Lung (tissue), 12 donors: ENCODE data around the gene ABLIM2. TPM values are rescaled to one million over a fixed set of nuclear protein-coding genes. Genes with fewer than 3 reads are reported as not detected.

Experiments
- ATAC-seq: fragments of 200-7000 bp; cut with Tn5 transposase; one replicate; pipeline ENCODE4 v1.9.1; 2020; ENCODE audit warnings: moderate number of reproducible peaks; ENCODE audit not compliant: insufficient read depth, low FRiP score
- DNase-seq, 3 donors: peaks; one replicate each; pipeline ENCODE4 v3.0.0-alpha.2; 2013 to 2017
- H3K27ac ChIP-seq, 2 donors: one replicate each; pipeline ENCODE4 v1.5.1; 2013; ENCODE audit warnings: mild to moderate bottlenecking in 2 of 2, moderate library complexity in 2 of 2, control low read depth in 1 of 2, inconsistent platforms in 1 of 2, low read depth in 1 of 2, low read length in 1 of 2
- H3K27me3 ChIP-seq, 3 donors: one replicate each; pipeline ENCODE4 v1.5.1; 2013; ENCODE audit warnings: low read length in 2 of 3; ENCODE audit not compliant: control insufficient read depth in 3 of 3, insufficient read depth in 3 of 3
- H3K36me3 ChIP-seq, 4 donors: one replicate each; pipeline ENCODE4 v1.5.1; 2013; ENCODE audit warnings: low read length in 4 of 4, mild to moderate bottlenecking in 1 of 4, moderate library complexity in 1 of 4; ENCODE audit not compliant: control insufficient read depth in 4 of 4, insufficient read depth in 4 of 4
- H3K4me1 ChIP-seq, 5 donors: one replicate each; pipeline ENCODE4 v1.5.1; 2013; ENCODE audit warnings: low read length in 5 of 5, mild to moderate bottlenecking in 2 of 5, moderate library complexity in 1 of 5; ENCODE audit not compliant: control insufficient read depth in 5 of 5, insufficient read depth in 5 of 5
- H3K4me3 ChIP-seq: one replicate; pipeline ENCODE4 v1.5.1; 2013; ENCODE audit warnings: mild to moderate bottlenecking, control low read depth, moderate library complexity
- H3K9ac ChIP-seq, 2 donors: one replicate each; pipeline ENCODE4 v1.5.1; 2013; ENCODE audit warnings: low read length in 2 of 2, control low read depth in 1 of 2; ENCODE audit not compliant: insufficient read depth in 1 of 2
- H3K9me3 ChIP-seq, 4 donors: one replicate each; pipeline ENCODE4 v1.5.1; 2013; ENCODE audit warnings: low read length in 3 of 4, mild to moderate bottlenecking in 1 of 4, moderate library complexity in 1 of 4; ENCODE audit not compliant: control insufficient read depth in 4 of 4, insufficient read depth in 3 of 4
- WGBS, 2 donors: extraction: QIAGEN DNeasy Blood & Tissue Kit; methylation state at CpG; one replicate each; pipeline ENCODE4 v1.1.7; 2013; 5-methylcytosine and 5-hydroxymethylcytosine counted together
- polyA plus RNA-seq, 2 donors: library from polyadenylated mRNA; stranded (reverse); fragments of 200-250 nt; gene quantifications; one replicate each; pipeline ENCODE4 v1.2.1, GENCODE V29; 2013
- total RNA-seq, 2 donors: library from RNA; depleted of rRNA in 1 of 2; stranded (reverse); fragments of >200 nt in 1 of 2; gene quantifications; one replicate each; pipeline ENCODE4 v1.2.1, GENCODE V29; 2014 to 2021
- TF ChIP-seq, protein P1 (sequence below): IDR thresholded peaks from 2 replicates; pipeline ENCODE4 v1.5.1; 2012; ENCODE audit warnings: mild to moderate bottlenecking; ENCODE audit errors: control extremely low read depth, extremely low read depth
- donor health status: control.
- donor health status: control.
- donor health status: Bipolar disorder and iron deficiency.
- donor health status: healthy.
- donor health status: DM: yes; HTN: yes; CAD: no.

The ABLIM2 gene
- total and polyA plus RNA-seq, 4 donors, result 1.7 to 10.9 (median 5.2) TPM

DNA sequence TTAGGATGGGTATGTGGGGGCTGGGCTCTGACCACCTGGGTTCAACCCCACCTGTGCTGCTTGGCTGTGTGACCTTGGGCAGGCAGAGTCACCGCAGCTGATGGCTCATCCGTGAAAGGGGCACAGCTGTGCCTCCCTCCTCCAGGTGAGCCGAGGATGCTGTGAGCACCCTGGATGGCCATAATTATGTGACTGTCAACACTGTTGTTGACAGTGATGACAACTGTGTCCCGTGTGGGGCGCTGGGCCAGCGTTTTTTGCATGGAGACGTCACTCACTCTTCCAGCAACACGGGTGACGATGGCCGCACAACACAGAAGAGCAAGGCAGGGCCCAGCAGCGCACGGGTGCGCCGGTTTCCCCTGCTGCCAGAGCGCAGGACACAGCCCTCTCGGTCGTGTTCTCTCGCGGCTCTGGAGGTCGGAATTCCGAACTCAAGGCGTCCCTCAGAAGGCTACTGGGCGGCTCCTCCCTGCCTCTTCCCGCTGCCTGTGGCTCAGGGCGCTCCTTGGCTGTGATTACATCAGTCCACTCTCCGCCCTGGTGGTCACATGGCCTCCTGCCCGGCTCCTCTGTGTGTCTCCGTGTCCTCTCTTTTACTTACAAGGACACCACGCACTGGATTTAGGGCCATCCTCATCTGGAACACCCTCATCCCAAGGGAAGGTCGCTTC is 41.8 kb upstream of the ABLIM2 start:
- Histone ChIP-seq H3K36me3 (peaks cover 0 to 4% (median 0%) of the 10 kb centered on the region in 4 donors), H3K27me3 (no peaks in the 10 kb centered on the region), H3K27ac (peak overlapping the region; percentile 29 to 95), H3K9ac (peak overlapping the region in 1 of 2 donors; percentile 44), H3K4me3 (peak overlapping the region; percentile 49), H3K4me1 (peaks cover 0 to 37% (median 33%) of the 10 kb centered on the region in 5 donors), H3K9me3 (no peaks in the 10 kb centered on the region)
- peak; percentile 76 to 82 (median 78) for DNase-seq
- WGBS, 2 donors, result 15 to 21% methylated on average over 25 to 30 of the region's 30 CpGs
- TF ChIP-seq, protein P1, sequence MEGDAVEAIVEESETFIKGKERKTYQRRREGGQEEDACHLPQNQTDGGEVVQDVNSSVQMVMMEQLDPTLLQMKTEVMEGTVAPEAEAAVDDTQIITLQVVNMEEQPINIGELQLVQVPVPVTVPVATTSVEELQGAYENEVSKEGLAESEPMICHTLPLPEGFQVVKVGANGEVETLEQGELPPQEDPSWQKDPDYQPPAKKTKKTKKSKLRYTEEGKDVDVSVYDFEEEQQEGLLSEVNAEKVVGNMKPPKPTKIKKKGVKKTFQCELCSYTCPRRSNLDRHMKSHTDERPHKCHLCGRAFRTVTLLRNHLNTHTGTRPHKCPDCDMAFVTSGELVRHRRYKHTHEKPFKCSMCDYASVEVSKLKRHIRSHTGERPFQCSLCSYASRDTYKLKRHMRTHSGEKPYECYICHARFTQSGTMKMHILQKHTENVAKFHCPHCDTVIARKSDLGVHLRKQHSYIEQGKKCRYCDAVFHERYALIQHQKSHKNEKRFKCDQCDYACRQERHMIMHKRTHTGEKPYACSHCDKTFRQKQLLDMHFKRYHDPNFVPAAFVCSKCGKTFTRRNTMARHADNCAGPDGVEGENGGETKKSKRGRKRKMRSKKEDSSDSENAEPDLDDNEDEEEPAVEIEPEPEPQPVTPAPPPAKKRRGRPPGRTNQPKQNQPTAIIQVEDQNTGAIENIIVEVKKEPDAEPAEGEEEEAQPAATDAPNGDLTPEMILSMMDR, result no peak
- peak; percentile 21 for ATAC-seq

DNA sequence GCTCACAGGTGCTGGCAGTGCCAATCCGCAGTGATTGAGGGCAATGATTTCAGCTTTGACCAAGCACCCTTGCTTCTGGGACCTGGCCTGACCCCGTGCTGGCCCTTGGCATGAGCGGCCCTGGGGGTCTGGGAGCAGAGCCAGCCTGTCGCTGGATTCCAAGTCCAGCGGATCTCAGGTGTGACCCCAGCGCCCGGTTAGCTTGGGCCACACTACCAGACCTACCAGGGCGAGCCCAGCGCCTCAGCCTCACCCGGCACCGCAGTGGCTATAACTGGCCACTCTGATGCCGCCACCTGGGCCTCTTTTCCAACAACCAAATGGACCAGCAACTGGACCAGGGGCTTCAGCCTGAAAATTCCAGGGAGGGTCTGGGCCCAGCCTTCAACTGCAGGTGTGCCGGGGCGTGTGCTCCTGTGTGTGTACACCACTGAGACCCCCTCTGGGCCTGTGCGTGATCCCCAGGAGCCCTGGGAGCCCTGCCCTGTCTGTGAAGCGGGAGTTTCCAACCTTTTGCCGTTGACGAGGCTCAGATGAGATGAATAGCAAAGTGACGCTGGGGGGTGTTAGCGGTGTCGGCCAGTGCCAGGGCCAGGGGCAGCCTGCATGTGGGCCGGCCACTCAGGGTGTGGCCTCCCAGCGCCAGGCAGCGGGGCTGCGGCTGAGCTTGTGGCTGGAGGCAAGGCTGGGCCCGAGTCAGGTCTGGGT is 41.1 kb upstream of the ABLIM2 start:
- no peaks in the 10 kb centered on the region for H3K27me3 ChIP-seq
- peaks cover 0 to 39% (median 33%) of the 10 kb centered on the region in 5 donors for H3K4me1 ChIP-seq
- H3K9me3 ChIP-seq, result no peaks in the 10 kb centered on the region
- ATAC-seq (peak; percentile 4), DNase-seq (peak in 1 of 3 donors; percentile 38)
- H3K36me3 ChIP-seq, result no peaks in the 10 kb centered on the region
- 24 to 28% methylated on average over 25 to 26 of the region's 26 CpGs for WGBS, 2 donors
- TF ChIP-seq, protein P1, result no peak
- peak overlapping the region; percentile 47 to 49 for H3K9ac ChIP-seq
- H3K4me3 ChIP-seq, result peak overlapping the region; percentile 49
- H3K27ac ChIP-seq, result peak overlapping the region; percentile 55 to 95

DNA sequence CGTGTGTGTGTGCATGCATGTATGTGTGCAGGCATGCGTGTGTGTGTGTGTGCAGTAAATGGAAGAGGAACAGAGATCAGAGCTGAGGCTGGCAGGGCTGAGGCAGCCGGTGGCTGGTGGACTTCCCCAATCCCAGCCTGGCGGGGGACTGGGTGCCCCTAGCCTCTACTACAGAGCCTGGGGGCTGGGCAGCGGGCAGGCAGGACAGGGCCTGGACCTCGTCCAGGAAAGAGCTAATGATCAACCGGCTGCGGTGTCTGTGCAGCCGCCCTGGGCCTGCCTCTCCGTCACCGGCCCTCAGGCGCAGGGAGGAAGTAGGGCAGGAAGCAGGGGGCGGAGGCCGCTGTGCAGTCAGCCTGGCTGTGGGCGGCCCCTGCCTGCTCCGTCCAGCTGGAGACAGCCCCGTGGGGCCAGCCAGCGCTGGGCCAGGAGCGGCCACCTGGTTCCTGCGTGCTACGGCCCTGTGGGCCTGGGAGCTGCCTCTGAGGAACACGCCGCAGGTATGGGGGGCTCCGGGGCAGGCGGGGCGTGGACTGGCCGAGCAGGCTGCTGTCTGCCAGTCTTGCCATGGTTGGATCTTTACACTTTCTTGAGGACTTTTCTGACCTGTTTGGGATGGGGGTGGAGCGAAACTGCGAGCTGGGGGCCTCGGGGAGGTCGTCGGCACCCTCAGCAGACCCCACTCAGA is 40.4 kb upstream of the ABLIM2 start, which contains the start of gene SH3TC1:
Gene SH3TC1 (plus strand): TSS at position 385 of the 688 bp plus-strand sequence. CDS start 5,905 bp downstream, outside the sequence.
- Histone ChIP-seq H3K4me3 (peak within 1 kb of the TSS; percentile 49), H3K9me3 (no peaks in the 10 kb centered on the region), H3K36me3 (no peaks in the 10 kb centered on the region), H3K27ac (peak within 1 kb of the TSS; percentile 55 to 95), H3K9ac (peak within 1 kb of the TSS; percentile 47 to 49), H3K27me3 (no peaks in the 10 kb centered on the region), H3K4me1 (peaks cover 0 to 40% (median 35%) of the 10 kb centered on the region in 5 donors)
- 3 to 4% methylated on average over 29 to 32 of the region's 32 CpGs for WGBS, 2 donors
- TF ChIP-seq, protein P1, result no peak
- ATAC-seq, result peak; percentile 87
- peak; percentile 89 to 96 (median 91) for DNase-seq
